Omental fat pad (tissue), 4 donors: ENCODE results near the gene UNC119. TPM values are rescaled to one million over a fixed set of nuclear protein-coding genes. Genes with fewer than 3 reads are reported as not detected.

Experiments
- ATAC-seq: fragments of 150-250 bp; one replicate; pipeline ENCODE4 v1.9.1; 2016; ENCODE audit warnings: mild to moderate bottlenecking, moderate library complexity; ENCODE audit not compliant: low FRiP score
- DNase-seq: peaks from one replicate; pipeline ENCODE4 v3.0.0-alpha.2; 2019; ENCODE audit warnings: low spot score
- total RNA-seq, 4 donors: library from RNA; depleted of rRNA; stranded (reverse); fragments of >200 nt; gene quantifications; one replicate each; pipeline ENCODE4 v1.1.0, GENCODE V29; 2016
- TF ChIP-seq, protein P1 (sequence below), 3 donors: fragments of 450-650 bp; IDR thresholded peaks; one replicate each; pipeline ENCODE4 v1.5.1; 2016 to 2017; ENCODE audit warnings: antibody characterized with exemption in 3 of 3, mild to moderate bottlenecking in 3 of 3, moderate library complexity in 2 of 3

Gene UNC119
- total RNA-seq, 4 donors from 2014 or later = 16.8 to 32.6 (median 24.6) TPM

DNA sequence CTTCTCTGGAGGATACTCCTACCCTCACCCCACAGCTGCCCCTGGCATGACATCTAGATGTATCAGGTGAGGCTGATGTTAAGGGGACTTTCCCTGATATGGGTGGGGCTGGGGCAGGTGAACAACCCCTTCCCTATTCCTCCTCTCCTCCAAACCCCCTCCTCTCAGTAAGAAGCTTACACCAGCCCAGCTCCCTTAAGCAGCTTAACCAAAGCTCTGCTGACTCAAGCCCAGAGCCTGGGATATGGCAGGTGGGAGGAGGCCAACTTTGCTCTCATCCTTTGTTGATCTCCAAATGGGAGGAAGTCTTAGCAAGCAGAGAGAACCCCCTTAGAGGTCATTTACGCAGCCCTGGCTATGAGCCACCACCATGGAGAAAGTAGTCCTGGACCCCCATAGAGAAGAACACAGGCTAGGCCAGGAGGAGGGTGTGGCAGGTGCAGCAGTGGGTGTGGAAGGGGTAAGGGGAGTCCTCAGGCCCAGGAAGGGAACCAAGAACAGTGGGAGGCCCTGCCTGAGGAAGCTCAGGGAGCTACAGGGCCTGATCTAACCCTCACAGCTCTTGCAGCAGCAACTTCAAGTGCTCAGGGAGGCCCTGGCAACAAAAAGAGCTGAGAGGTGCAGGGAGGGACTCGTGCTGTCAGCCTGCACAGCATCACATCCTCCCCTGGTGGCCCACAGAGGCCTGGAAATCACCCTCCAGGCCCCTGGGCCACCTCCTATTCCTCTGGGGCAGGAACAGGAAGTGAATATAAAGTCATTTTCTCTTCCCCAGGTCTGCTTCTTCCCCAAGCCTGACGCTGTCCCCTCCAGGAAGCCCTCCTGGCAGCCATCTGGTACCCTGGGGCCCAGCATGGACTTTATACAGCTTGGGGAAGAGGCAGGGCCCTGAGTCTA is 2.9 kb downstream of the UNC119 start:
- ATAC-seq (no peak), DNase-seq (no peak)
- TF ChIP-seq, protein P1, sequence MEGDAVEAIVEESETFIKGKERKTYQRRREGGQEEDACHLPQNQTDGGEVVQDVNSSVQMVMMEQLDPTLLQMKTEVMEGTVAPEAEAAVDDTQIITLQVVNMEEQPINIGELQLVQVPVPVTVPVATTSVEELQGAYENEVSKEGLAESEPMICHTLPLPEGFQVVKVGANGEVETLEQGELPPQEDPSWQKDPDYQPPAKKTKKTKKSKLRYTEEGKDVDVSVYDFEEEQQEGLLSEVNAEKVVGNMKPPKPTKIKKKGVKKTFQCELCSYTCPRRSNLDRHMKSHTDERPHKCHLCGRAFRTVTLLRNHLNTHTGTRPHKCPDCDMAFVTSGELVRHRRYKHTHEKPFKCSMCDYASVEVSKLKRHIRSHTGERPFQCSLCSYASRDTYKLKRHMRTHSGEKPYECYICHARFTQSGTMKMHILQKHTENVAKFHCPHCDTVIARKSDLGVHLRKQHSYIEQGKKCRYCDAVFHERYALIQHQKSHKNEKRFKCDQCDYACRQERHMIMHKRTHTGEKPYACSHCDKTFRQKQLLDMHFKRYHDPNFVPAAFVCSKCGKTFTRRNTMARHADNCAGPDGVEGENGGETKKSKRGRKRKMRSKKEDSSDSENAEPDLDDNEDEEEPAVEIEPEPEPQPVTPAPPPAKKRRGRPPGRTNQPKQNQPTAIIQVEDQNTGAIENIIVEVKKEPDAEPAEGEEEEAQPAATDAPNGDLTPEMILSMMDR (IDR thresholded peaks at IDR 0.05) = no peak

DNA sequence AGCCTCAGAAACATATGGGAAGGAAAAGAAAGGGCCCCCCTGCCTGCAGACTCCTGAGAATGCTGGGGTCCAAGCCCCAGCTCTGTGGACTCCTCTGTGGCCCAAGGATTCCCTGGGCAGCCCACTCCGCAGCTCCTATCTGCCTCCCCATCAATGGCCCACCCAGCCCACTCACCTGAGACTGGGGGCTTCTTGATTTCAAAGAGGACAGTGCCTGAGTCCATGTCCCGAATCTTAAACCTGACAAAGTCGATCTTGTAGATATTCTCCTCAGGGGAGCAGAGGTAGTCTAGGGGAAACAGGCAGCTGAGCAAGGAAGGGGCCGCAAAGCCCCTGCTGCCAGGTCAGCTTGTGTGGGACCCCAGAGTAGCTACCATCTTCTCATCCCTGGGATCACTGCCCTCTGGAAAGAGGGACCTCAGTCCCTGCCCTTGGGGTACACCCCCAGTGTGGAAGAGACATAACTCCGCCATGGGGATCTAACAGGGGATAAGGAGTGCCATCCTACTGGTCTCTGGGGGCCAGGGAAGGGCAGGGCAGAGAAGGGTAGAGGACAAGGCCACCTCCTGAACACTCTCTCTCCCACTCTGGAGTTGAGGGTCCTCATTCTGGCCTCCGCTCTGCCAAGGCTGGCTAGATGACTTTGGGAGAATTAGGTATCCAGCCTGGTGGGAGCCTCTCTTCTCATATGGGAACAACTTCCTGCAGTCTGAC is 3.9 kb downstream of the UNC119 start:
- TF ChIP-seq, protein P1 (IDR thresholded peaks at IDR 0.05) = no peak
- no peak for ATAC-seq
- DNase-seq = no peak

GRCh38 chr17:28547623-28548416 is 4.6 kb downstream of the UNC119 start:
- DNase-seq = peak; percentile 47
- TF ChIP-seq, protein P1 (IDR thresholded peaks at IDR 0.05) = peak in 1 of 3 donors; percentile 40

DNA sequence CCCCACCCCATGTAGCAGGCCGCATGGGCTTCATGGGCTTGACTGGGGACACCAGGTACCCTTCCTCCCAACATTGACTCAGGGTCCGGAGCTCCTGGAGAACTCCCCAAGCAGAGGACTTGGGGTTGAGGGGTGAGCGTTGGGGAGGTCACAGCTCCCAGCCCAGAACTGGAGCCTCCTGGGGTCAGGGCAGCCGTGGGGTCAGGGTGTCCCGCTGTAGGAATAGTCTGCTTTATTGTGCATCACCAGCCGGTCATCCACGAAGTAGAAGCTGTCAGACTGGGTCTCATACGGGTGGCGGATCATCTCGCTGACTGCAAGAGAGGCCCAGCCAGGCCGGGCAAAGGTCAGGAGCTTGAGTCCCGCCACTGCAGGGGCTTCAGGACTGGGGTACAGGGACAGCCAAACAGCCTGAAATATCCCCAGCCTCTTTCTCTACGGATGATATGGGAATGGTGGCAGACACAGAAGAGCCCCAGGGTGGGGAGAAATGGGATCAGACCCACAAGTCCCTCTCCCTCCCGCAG is 5.3 kb downstream of the UNC119 start:
- no peak for DNase-seq
- no peak for ATAC-seq
- TF ChIP-seq, protein P1 (IDR thresholded peaks at IDR 0.05) = no peak

More at GRCh38 chr17:28547623-28548416, 4.6 kb downstream of the UNC119 start:
- peak; percentile 34 for ATAC-seq

DNA sequence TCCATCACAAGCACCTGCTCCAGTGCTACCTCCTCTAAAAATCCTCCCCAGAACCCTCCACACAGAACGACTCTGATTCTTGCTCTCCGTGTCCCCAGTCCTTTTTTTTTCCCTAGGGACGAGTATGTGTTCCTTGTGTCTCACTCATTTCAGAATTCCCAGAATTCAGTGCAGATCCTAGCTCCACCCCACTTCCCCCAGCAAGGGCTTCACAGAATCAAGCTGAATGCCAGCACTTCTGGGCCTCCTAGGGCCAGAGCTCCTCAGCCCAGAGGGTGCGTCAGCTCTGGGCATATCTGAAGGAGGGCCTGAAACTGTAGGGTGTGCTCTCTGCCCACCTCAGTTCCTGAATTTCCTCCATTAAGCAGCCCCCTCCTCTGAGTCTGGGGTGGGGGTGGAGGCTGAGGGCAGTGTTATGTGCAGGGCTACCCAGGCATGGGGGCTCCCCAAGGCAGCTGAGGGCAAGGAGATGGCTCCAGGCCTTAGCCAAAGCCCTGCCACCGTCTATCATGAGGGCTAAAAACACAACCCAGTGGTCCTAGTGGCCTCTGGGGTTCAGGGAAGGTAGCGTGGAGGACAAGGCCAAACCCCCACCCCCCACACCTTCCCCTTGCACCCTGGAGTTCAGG is 6.5 kb downstream of the UNC119 start:
- TF ChIP-seq, protein P1 (IDR thresholded peaks at IDR 0.05) = no peak
- ATAC-seq = no peak
- DNase-seq = no peak

- ATAC-seq (no peak), DNase-seq (no peak)
- TF ChIP-seq, protein P1 (IDR thresholded peaks at IDR 0.05) = no peak
Observed at GRCh38 chr17:28545141-28545503, 7.3 kb downstream of the UNC119 start.
